Keratinocyte (primary cell): ENCODE results near the gene RHBDD3. TPM values are rescaled to one million over a fixed set of nuclear protein-coding genes. Genes with fewer than 3 reads are reported as not detected.

Experiments
- DNase-seq: peaks from one replicate; pipeline ENCODE4 v3.0.0-alpha.2; 2011; ENCODE audit warnings: low read depth, missing footprints, low spot score
- FAIRE-seq: peaks from 2 replicates; lab custom pipeline; 2011; peaks lifted over from hg19 to GRCh38; lab: Jason Lieb, UNC
- H2AFZ ChIP-seq: 2 replicates; pipeline ENCODE4 v1.6.0; 2012; ENCODE audit warnings: low read length, control low read depth, inconsistent platforms; ENCODE audit not compliant: control insufficient read depth
- H3K27ac ChIP-seq: 2 replicates; pipeline ENCODE4 v1.5.1; 2011; ENCODE audit warnings: low read length; ENCODE audit not compliant: control insufficient read depth, insufficient read depth
- H3K27me3 ChIP-seq: 3 replicates; pipeline ENCODE4 v1.6.0; 2011; ENCODE audit warnings: low read length; ENCODE audit not compliant: control insufficient read depth, insufficient read depth; ENCODE audit errors: extremely low read depth
- H3K36me3 ChIP-seq, 2 experiments: 2 replicates in 1 of 2; 3 replicates in 1 of 2; pipeline ENCODE4 v1.5.1; 2011; ENCODE audit warnings: low read length in 2 of 2, mild to moderate bottlenecking in 1 of 2; ENCODE audit not compliant: control insufficient read depth in 2 of 2, insufficient read depth in 2 of 2; ENCODE audit errors: extremely low read depth in 1 of 2
- H3K4me1 ChIP-seq: 3 replicates; pipeline ENCODE4 v1.5.1; 2011; ENCODE audit warnings: low read length; ENCODE audit not compliant: control insufficient read depth, insufficient read depth; ENCODE audit errors: extremely low read depth
- H3K4me2 ChIP-seq: 3 replicates; pipeline ENCODE4 v1.6.0; 2011; ENCODE audit warnings: low read depth, low read length; ENCODE audit not compliant: control insufficient read depth, insufficient read depth; ENCODE audit errors: extremely low read depth
- H3K4me3 ChIP-seq, 3 experiments: fragments of 200-600 bp in 1 of 3; sonication (generic) in 1 of 3; 2 replicates in 2 of 3; 3 replicates in 1 of 3; pipeline ENCODE4 v1.5.1; 2011 to 2016; ENCODE audit warnings: low read length in 3 of 3, mild to moderate bottlenecking in 3 of 3, control low read depth in 2 of 3, inconsistent platforms in 1 of 3, low read depth in 1 of 3, mixed read lengths in 1 of 3, mixed run types in 1 of 3, moderate library complexity in 1 of 3; ENCODE audit not compliant: control insufficient read depth in 2 of 3, insufficient read depth in 2 of 3; ENCODE audit errors: extremely low read depth in 1 of 3
- H3K79me2 ChIP-seq: 2 replicates; pipeline ENCODE4 v1.6.0; 2012; ENCODE audit warnings: low read length; ENCODE audit not compliant: control insufficient read depth, insufficient read depth
- H3K9ac ChIP-seq: 3 replicates; pipeline ENCODE4 v1.6.0; 2011; ENCODE audit warnings: low read length; ENCODE audit not compliant: control insufficient read depth, insufficient read depth; ENCODE audit errors: extremely low read depth
- H3K9me1 ChIP-seq: 3 replicates; pipeline ENCODE4 v1.6.0; 2011; ENCODE audit warnings: low read length; ENCODE audit not compliant: control insufficient read depth, insufficient read depth; ENCODE audit errors: extremely low read depth
- H3K9me3 ChIP-seq: 2 replicates; pipeline ENCODE4 v1.5.1; 2012; ENCODE audit warnings: low read depth, low read length; ENCODE audit not compliant: control insufficient read depth
- H4K20me1 ChIP-seq: 3 replicates; pipeline ENCODE4 v1.6.0; 2011; ENCODE audit warnings: low read length; ENCODE audit not compliant: control insufficient read depth, insufficient read depth; ENCODE audit errors: extremely low read depth
- CTCF ChIP-seq, 3 experiments: IDR thresholded peaks in 1 of 3; conservative IDR thresholded peaks in 1 of 3; optimal IDR thresholded peaks in 1 of 3; 2 replicates in 2 of 3; 3 replicates in 1 of 3; pipeline versions ENCODE3 to v1.5.1; 2011; ENCODE audit warnings: low read length in 3 of 3, mild to moderate bottlenecking in 3 of 3, moderate library complexity in 2 of 3, control low read depth in 1 of 3, inconsistent platforms in 1 of 3; ENCODE audit not compliant: insufficient read depth in 2 of 3; ENCODE audit errors: extremely low read depth in 1 of 3
- EZH2 ChIP-seq: IDR thresholded peaks from one replicate; pipeline ENCODE4 v1.6.1; 2012; ENCODE audit warnings: inconsistent platforms, mild to moderate bottlenecking, low read length, moderate library complexity
- dilution Hi-C: fragments of 300-500 bp; cut with MboI; formaldehyde crosslinking; loops from one replicate; pipeline ENCODE4 v1.7.0; 2020; ENCODE audit warnings: low sequenced_read_pairs; ENCODE audit not compliant: extremely low pct_ligation_motif_present
- polyA plus RNA-seq, 5 experiments: library from polyadenylated mRNA; depleted of rRNA in 3 of 5; stranded (reverse) in 3 of 5; stranded (forward) in 1 of 5; unstranded in 1 of 5; fragments of >200 nt; gene quantifications; 1 replicate in 1 of 5; 2 replicates in 3 of 5; 3 replicates in 1 of 5; pipeline versions ENCODE4 v1.2.1 to v1.2.3, GENCODE V29; 2011 to 2012; ENCODE audit warnings: missing spikeins in 2 of 5, low read depth in 1 of 5, low replicate concordance in 1 of 5

RHBDD3 gene
- polyA plus RNA-seq, 1 donor (not counting 4 experiments of a cell fraction or from before 2014, with no cell fraction given) = 10.3 TPM

- Histone ChIP-seq H3K27ac (no peak overlapping the region), H3K36me3 (peaks cover 0 to 2% of the 10 kb centered on the region in 2 experiments), H3K4me1 (no peaks in the 10 kb centered on the region), H3K9ac (no peak overlapping the region), H3K4me2 (no peak overlapping the region), H3K79me2 (no peaks in the 10 kb centered on the region), H3K4me3 (no peak overlapping the region), H3K9me1 (no peaks in the 10 kb centered on the region), H2AFZ (no peak overlapping the region), H3K27me3 (peaks cover 4% of the 10 kb centered on the region), H3K9me3 (no peaks in the 10 kb centered on the region), H4K20me1 (peaks cover 3% of the 10 kb centered on the region)
- no peak for TF ChIP-seq CTCF (optimal IDR thresholded peaks at IDR 0.05 in 1 of 3, IDR thresholded peaks at IDR 0.05 in 1 of 3, conservative IDR thresholded peaks at IDR 0.05 in 1 of 3; ENCODE audit: extremely low read depth in 1 of 3, insufficient read depth in 2 of 3, low read length in 3 of 3)
- no peak for TF ChIP-seq EZH2
- DNase-seq = no peak
- dilution Hi-C loops = no loop called here
- no peak for FAIRE-seq
These were observed 11.0 kb downstream of the RHBDD3 start for GRCh38 chr22:29256606-29257325.

GRCh38 chr22:29255064-29255621 lies 12.6 kb downstream of the RHBDD3 start:
- Histone ChIP-seq H3K9ac (no peak overlapping the region), H3K27ac (no peak overlapping the region), H3K9me1 (no peaks in the 10 kb centered on the region), H2AFZ (no peak overlapping the region), H3K79me2 (no peaks in the 10 kb centered on the region), H3K36me3 (no peaks in the 10 kb centered on the region), H3K4me1 (no peaks in the 10 kb centered on the region), H3K4me2 (no peak overlapping the region), H3K4me3 (no peak overlapping the region), H3K9me3 (no peaks in the 10 kb centered on the region), H3K27me3 (peaks cover 4% of the 10 kb centered on the region), H4K20me1 (peaks cover 3% of the 10 kb centered on the region)
- FAIRE-seq = no peak
- DNase-seq = no peak
- dilution Hi-C loops = no loop called here
- no peak for TF ChIP-seq CTCF (optimal IDR thresholded peaks at IDR 0.05 in 1 of 3, IDR thresholded peaks at IDR 0.05 in 1 of 3, conservative IDR thresholded peaks at IDR 0.05 in 1 of 3; ENCODE audit: extremely low read depth in 1 of 3, insufficient read depth in 2 of 3, low read length in 3 of 3)
- no peak for TF ChIP-seq EZH2
